Astrocyte (in vitro differentiated cells and primary cell): ENCODE results near the gene IMMP2L. TPM values are rescaled to one million over a fixed set of nuclear protein-coding genes. Genes with fewer than 3 reads are reported as not detected.

Experiments
- DNase-seq: peaks from one replicate; pipeline ENCODE4 v3.0.0-alpha.2; 2010; ENCODE audit warnings: low read depth
- FAIRE-seq: peaks from 2 replicates; lab custom pipeline; 2011; peaks lifted over from hg19 to GRCh38; lab: Jason Lieb, UNC
- H2AFZ ChIP-seq: 2 replicates; pipeline ENCODE4 v1.6.0; 2012; ENCODE audit warnings: low read depth, low read length, inconsistent platforms
- H3K27ac ChIP-seq: 2 replicates; pipeline ENCODE4 v1.5.1; 2011; ENCODE audit warnings: low read depth, low read length, inconsistent platforms
- H3K27me3 ChIP-seq: 2 replicates; pipeline ENCODE4 v1.6.0; 2011; ENCODE audit warnings: low read length, inconsistent platforms; ENCODE audit not compliant: insufficient read depth
- H3K36me3 ChIP-seq: 2 replicates; pipeline ENCODE4 v1.5.1; 2011; ENCODE audit warnings: low read length, inconsistent platforms; ENCODE audit not compliant: insufficient read depth
- H3K4me1 ChIP-seq: 2 replicates; pipeline ENCODE4 v1.5.1; 2011; ENCODE audit warnings: low read length, inconsistent platforms; ENCODE audit not compliant: insufficient read depth
- H3K4me2 ChIP-seq: 2 replicates; pipeline ENCODE4 v1.6.0; 2012; ENCODE audit warnings: low read length, inconsistent platforms
- H3K4me3 ChIP-seq: 2 replicates; pipeline ENCODE4 v1.5.1; 2011; ENCODE audit warnings: low read depth, mild to moderate bottlenecking, low read length, inconsistent platforms; ENCODE audit not compliant: insufficient read depth
- H3K79me2 ChIP-seq: 2 replicates; pipeline ENCODE4 v1.6.0; 2012; ENCODE audit warnings: mild to moderate bottlenecking, low read length, inconsistent platforms; ENCODE audit not compliant: insufficient read depth
- H3K9ac ChIP-seq: 2 replicates; pipeline ENCODE4 v1.6.0; 2012; ENCODE audit warnings: mild to moderate bottlenecking, low read length, inconsistent platforms
- H3K9me3 ChIP-seq: 2 replicates; pipeline ENCODE4 v1.5.1; 2012; ENCODE audit warnings: low read depth, mild to moderate bottlenecking, low read length, inconsistent platforms; ENCODE audit not compliant: insufficient read depth
- H4K20me1 ChIP-seq: 2 replicates; pipeline ENCODE4 v1.6.0; 2012; ENCODE audit warnings: low read length, inconsistent platforms; ENCODE audit not compliant: insufficient read depth
- H3K27ac Mint-ChIP-seq: one replicate; pipeline ENCODE4 v1.8.0; 2021; ENCODE audit warnings: mild to moderate bottlenecking, mixed read lengths; ENCODE audit not compliant: unreplicated experiment
- H3K27me3 Mint-ChIP-seq: one replicate; pipeline ENCODE4 v1.8.0; 2021; ENCODE audit warnings: low read depth, mixed read lengths; ENCODE audit not compliant: unreplicated experiment
- H3K36me3 Mint-ChIP-seq: one replicate; pipeline ENCODE4 v1.8.0; 2021; ENCODE audit warnings: low read depth, mixed read lengths; ENCODE audit not compliant: unreplicated experiment
- H3K4me1 Mint-ChIP-seq: one replicate; pipeline ENCODE4 v1.8.0; 2021; ENCODE audit warnings: low read depth, mixed read lengths; ENCODE audit not compliant: unreplicated experiment
- H3K4me3 Mint-ChIP-seq: one replicate; pipeline ENCODE4 v1.8.0; 2021; ENCODE audit warnings: mild to moderate bottlenecking, moderate library complexity, mixed read lengths; ENCODE audit not compliant: unreplicated experiment
- H3K9me3 Mint-ChIP-seq: one replicate; pipeline ENCODE4 v1.8.0; 2021; ENCODE audit warnings: mild to moderate bottlenecking, mixed read lengths; ENCODE audit not compliant: unreplicated experiment
- EZH2 ChIP-seq: IDR thresholded peaks from 2 replicates; pipeline ENCODE4 v1.6.1; 2012; ENCODE audit warnings: mild to moderate bottlenecking, low read length, inconsistent platforms; ENCODE audit not compliant: insufficient read depth
- total RNA-seq: library from RNA; stranded (reverse); gene quantifications from 2 replicates; pipeline ENCODE4 v1.2.1, GENCODE V29; 2021
- TF ChIP-seq, protein P1 (sequence below): IDR thresholded peaks from 2 replicates; pipeline ENCODE4 v1.5.1; 2011; ENCODE audit warnings: low read depth, mild to moderate bottlenecking, inconsistent platforms, low read length, moderate library complexity; ENCODE audit not compliant: insufficient read depth

Gene IMMP2L
- total RNA-seq, 1 donor from 2014 or later = 13.8 TPM

DNA sequence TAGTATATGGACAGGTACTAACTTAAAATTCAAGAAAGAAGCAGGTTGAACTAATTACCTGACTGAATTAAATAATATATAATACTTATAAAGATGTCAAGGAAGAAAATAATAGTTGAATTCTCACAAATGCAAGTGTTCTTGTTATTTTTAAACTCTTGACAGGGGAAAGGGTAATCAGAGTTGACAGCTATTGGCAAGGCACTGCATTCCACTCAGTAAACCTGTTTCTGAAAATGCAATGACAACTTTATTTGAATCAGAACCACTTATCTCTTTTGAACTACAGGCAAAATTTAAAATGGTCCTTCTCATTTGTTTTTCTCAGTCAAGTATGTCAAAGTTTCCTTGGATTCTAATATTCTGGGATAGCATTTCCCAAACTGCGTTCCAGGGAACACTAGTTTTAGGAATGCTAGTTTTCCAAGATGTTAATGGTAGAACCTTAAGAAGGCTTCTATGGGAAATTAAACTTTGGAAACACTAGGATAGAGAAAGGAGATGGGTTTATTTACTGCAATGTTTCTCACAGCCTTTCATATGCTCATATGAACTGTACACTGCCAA is 575.1 kb downstream of the IMMP2L start:
- no peaks in the 10 kb centered on the region for H3K27me3 Mint-ChIP-seq
- no peak for FAIRE-seq
- H3K36me3 Mint-ChIP-seq = no peaks in the 10 kb centered on the region
- Histone ChIP-seq H3K9ac (no peak overlapping the region), H3K4me2 (no peak overlapping the region), H2AFZ (no peak overlapping the region), H3K27ac (no peak overlapping the region), H3K36me3 (no peaks in the 10 kb centered on the region), H3K9me3 (no peaks in the 10 kb centered on the region), H4K20me1 (no peaks in the 10 kb centered on the region), H3K79me2 (no peaks in the 10 kb centered on the region), H3K27me3 (no peaks in the 10 kb centered on the region), H3K4me3 (no peak overlapping the region), H3K4me1 (no peaks in the 10 kb centered on the region)
- no peak overlapping the region for H3K27ac Mint-ChIP-seq
- H3K9me3 Mint-ChIP-seq = no peaks in the 10 kb centered on the region
- DNase-seq = no peak
- H3K4me3 Mint-ChIP-seq = no peak overlapping the region
- H3K4me1 Mint-ChIP-seq = no peaks in the 10 kb centered on the region
- TF ChIP-seq, protein P1, sequence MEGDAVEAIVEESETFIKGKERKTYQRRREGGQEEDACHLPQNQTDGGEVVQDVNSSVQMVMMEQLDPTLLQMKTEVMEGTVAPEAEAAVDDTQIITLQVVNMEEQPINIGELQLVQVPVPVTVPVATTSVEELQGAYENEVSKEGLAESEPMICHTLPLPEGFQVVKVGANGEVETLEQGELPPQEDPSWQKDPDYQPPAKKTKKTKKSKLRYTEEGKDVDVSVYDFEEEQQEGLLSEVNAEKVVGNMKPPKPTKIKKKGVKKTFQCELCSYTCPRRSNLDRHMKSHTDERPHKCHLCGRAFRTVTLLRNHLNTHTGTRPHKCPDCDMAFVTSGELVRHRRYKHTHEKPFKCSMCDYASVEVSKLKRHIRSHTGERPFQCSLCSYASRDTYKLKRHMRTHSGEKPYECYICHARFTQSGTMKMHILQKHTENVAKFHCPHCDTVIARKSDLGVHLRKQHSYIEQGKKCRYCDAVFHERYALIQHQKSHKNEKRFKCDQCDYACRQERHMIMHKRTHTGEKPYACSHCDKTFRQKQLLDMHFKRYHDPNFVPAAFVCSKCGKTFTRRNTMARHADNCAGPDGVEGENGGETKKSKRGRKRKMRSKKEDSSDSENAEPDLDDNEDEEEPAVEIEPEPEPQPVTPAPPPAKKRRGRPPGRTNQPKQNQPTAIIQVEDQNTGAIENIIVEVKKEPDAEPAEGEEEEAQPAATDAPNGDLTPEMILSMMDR = no peak
- TF ChIP-seq EZH2 = no peak

DNA sequence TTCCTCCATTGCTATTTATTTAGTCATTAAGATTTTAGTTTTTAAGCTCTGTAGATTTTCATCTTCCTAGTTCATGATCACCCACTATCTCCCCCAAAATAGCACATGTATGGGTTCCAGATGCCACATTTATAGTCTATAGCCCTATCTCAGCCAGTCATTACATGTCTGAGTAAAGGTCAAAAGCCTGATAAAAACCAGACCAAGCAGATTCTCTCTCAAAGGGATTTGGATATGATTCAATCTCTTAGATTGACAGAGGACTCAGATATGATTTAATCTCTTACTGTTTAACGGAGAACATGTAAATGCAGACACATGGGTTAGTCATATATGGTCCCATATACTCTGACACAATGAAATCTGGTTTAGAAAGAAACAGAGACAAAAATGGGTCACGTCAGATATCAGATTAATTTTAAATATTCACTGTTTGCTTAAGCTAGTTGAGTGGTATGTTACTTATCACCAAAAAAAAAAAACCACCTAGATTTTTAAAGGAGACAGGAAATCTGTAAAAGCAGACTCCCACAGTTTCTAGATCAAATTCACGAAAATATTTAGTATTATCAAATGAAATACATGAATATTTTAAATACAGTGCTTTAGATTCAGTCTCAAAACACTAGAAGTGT is 578.4 kb downstream of the IMMP2L start:
- no peaks in the 10 kb centered on the region for H3K36me3 Mint-ChIP-seq

More for the DNA sequence above, 578.4 kb downstream of the IMMP2L start:
- FAIRE-seq = no peak
- TF ChIP-seq, protein P1 = no peak
- no peak for TF ChIP-seq EZH2
- Histone ChIP-seq H3K79me2 (no peaks in the 10 kb centered on the region), H4K20me1 (no peaks in the 10 kb centered on the region), H3K36me3 (no peaks in the 10 kb centered on the region), H3K9me3 (no peaks in the 10 kb centered on the region), H3K4me2 (no peak overlapping the region), H3K27ac (no peak overlapping the region), H2AFZ (no peak overlapping the region), H3K4me1 (no peaks in the 10 kb centered on the region), H3K4me3 (no peak overlapping the region), H3K9ac (no peak overlapping the region), H3K27me3 (no peaks in the 10 kb centered on the region)
- H3K9me3 Mint-ChIP-seq = no peaks in the 10 kb centered on the region
- no peak overlapping the region for H3K4me3 Mint-ChIP-seq
- H3K27ac Mint-ChIP-seq = no peak overlapping the region
- no peak for DNase-seq
- H3K4me1 Mint-ChIP-seq = no peaks in the 10 kb centered on the region
- H3K27me3 Mint-ChIP-seq = no peaks in the 10 kb centered on the region
